Measurements from ENCODE around the gene TMF1. TPM values are rescaled to one million over a fixed set of nuclear protein-coding genes. Genes with fewer than 3 reads are reported as not detected.

TMF1 gene
- total and polyA plus RNA-seq, 8 donors, result 5.7 to 25.9 (median 16.0) TPM

DNA sequence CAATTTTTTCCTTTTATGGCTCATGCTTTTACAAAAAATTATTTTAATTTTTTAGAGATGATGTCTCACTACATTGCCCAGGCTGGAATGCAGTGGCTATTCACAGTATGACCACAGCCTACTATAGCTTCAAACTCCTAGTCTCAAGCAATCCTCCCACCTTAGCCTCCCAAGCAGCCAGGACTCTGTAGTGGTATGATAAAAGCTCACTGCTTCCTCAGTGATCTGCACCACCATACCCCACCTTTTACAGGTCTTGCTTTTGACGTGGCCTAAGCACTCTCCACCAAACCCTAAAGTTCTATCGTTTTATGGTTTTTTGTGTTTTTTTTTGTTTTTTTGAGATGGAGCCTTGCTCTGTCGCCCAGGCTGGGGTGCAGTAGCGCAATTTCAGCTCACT is 14.0 kb upstream of the TMF1 start:
- H3K36me3 ChIP-seq, result peaks cover 0 to 10% (median 4%) of the 10 kb centered on the region in 3 donors
- ATAC-seq, result no peak
- intact Hi-C loops (cut with DNase I), result no loop called here

DNA sequence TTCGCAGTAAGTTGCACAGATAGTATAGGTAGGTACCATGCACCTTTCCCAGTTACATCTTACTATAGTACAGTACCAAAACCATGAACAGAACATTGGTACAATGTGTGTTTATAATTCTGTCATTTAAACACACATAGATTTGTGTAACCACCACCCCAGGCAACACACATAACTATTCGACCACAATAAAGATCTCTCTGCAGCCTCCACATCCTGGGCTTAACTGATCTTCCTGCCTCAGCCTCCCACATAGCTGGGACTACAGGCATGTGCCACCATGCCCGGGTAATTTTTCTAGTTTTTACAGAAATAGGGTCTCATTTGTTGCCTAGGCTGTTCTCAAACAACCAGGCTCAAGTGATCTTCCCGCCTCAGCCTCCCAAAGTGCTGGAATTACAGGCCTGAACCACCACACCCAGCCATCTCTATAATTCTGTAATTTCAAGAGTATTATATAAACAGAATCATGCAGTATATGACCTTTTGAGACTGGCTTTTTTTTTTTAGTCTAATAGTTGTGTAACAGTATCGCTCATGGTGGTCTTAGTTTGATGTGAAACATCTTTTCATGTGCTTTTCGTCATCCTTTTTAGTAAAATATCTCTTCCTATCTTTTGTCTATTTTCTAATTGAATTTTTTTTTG is 13.3 kb upstream of the TMF1 start:
- WGBS, 2 donors, result 94 to 95% methylated on average over 6 of the region's 6 CpGs

More for the DNA sequence above, 14.0 kb upstream of the TMF1 start:
- Histone ChIP-seq H3K27ac (no peak overlapping the region), H3K4me3 (no peak overlapping the region), H3K9me3 (no peaks in the 10 kb centered on the region), H3K4me1 (no peaks in the 10 kb centered on the region), H3K27me3 (no peaks in the 10 kb centered on the region)
- no peak for FAIRE-seq
- 68 to 79% methylated on average over 4 of the region's 4 CpGs for WGBS, 2 donors
- no peak for DNase-seq
- TF ChIP-seq, protein P1, sequence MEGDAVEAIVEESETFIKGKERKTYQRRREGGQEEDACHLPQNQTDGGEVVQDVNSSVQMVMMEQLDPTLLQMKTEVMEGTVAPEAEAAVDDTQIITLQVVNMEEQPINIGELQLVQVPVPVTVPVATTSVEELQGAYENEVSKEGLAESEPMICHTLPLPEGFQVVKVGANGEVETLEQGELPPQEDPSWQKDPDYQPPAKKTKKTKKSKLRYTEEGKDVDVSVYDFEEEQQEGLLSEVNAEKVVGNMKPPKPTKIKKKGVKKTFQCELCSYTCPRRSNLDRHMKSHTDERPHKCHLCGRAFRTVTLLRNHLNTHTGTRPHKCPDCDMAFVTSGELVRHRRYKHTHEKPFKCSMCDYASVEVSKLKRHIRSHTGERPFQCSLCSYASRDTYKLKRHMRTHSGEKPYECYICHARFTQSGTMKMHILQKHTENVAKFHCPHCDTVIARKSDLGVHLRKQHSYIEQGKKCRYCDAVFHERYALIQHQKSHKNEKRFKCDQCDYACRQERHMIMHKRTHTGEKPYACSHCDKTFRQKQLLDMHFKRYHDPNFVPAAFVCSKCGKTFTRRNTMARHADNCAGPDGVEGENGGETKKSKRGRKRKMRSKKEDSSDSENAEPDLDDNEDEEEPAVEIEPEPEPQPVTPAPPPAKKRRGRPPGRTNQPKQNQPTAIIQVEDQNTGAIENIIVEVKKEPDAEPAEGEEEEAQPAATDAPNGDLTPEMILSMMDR (IDR thresholded peaks at IDR 0.05), result no peak

DNA sequence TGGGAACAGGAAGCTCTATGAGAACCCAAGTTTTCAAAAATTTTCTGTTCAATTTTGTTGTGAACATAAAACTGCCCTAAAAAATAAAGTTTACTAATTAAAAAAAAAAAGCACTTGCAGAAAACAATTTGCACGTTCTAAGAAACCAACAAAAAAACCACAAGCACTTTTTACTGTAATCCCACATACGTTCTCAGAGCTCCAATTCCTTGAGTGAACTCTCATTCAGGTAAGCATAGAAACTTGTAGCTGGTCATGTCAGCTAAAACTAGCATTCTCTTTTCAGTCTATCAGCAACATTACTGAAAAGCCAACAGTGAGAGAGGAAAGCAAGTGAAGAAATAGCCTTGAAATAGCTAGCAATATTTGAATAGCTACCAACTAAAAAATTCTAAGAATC is 11.5 kb upstream of the TMF1 start:
- no peak for ATAC-seq
- intact Hi-C loops (cut with DNase I), result no loop called here

More for the DNA sequence above, 13.3 kb upstream of the TMF1 start:
- Histone ChIP-seq H3K36me3 (peaks cover 0 to 14% (median 4%) of the 10 kb centered on the region in 3 donors), H3K4me1 (no peaks in the 10 kb centered on the region), H3K9me3 (no peaks in the 10 kb centered on the region), H3K27ac (no peak overlapping the region), H3K27me3 (no peaks in the 10 kb centered on the region), H3K4me3 (no peak overlapping the region)
- ATAC-seq (no peak), FAIRE-seq (no peak), DNase-seq (no peak)
- TF ChIP-seq, protein P1 (IDR thresholded peaks at IDR 0.05), result no peak
- intact Hi-C loops (cut with DNase I), result no loop called here

DNA sequence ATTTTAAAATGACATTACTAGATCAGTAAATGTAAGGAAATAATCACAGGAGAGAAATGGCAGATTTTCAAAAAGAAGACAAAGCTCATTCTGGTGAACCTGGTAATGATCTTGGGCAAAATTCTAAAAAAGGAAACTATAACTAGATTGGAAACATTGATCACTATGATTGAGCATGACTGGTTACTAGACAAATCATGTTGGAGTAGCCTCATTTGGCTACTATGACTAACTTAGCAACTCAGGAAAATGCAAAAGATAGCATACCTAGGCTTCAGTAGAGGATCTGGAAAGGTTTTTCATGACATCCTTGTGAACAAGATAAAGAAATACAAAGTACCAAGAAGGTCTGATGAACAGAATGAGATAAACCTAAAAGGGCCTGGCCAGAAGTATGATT is 7.6 kb upstream of the TMF1 start:
- TF ChIP-seq, protein P1 (IDR thresholded peaks at IDR 0.05), result no peak
- Histone ChIP-seq H3K36me3 (peaks cover 0 to 26% (median 4%) of the 10 kb centered on the region in 3 donors), H3K27ac (no peak overlapping the region), H3K27me3 (no peaks in the 10 kb centered on the region), H3K4me3 (no peak overlapping the region), H3K4me1 (no peaks in the 10 kb centered on the region), H3K9me3 (no peaks in the 10 kb centered on the region)
- no peak for DNase-seq
- no peak for FAIRE-seq
- no peak for ATAC-seq
- intact Hi-C loops (cut with DNase I), result no loop called here

More for the DNA sequence above, 11.5 kb upstream of the TMF1 start:
- Histone ChIP-seq H3K27ac (no peak overlapping the region), H3K36me3 (peaks cover 0 to 14% (median 4%) of the 10 kb centered on the region in 3 donors), H3K9me3 (no peaks in the 10 kb centered on the region), H3K4me1 (no peaks in the 10 kb centered on the region), H3K4me3 (no peak overlapping the region), H3K27me3 (no peaks in the 10 kb centered on the region)
- DNase-seq (no peak), FAIRE-seq (no peak)
- 77 to 83% methylated on average over 2 of the region's 2 CpGs for WGBS, 2 donors
- TF ChIP-seq, protein P1 (IDR thresholded peaks at IDR 0.05), result no peak

DNA sequence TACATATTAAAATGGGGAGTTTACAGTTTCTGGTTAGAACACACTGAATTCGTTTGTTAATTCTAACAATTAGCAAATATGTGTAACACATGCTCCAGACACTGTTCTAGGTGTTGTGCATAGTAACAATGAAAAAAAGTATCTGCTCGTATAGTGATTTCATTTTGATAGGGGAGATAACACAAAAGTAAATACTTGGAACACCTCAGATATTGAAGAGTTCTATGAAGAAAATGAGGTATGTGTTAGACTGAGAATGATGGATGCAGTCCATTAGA is 6.8 kb upstream of the TMF1 start:
- TF ChIP-seq, protein P1 (IDR thresholded peaks at IDR 0.05), result no peak
- H3K4me3 ChIP-seq, result no peak overlapping the region
- ATAC-seq (no peak), DNase-seq (no peak), FAIRE-seq (no peak)
- no peaks in the 10 kb centered on the region for H3K27me3 ChIP-seq
- H3K27ac ChIP-seq, result no peak overlapping the region
- WGBS, 2 donors, result 85 to 90% methylated on average over 2 of the region's 2 CpGs
- intact Hi-C loops (cut with DNase I), result no loop called here
- H3K4me1 ChIP-seq, result no peaks in the 10 kb centered on the region
- no peaks in the 10 kb centered on the region for H3K9me3 ChIP-seq
- H3K36me3 ChIP-seq, result peaks cover 0 to 30% (median 4%) of the 10 kb centered on the region in 3 donors
